Measurements from ENCODE around the gene VCY1B. TPM values are rescaled to one million over a fixed set of nuclear protein-coding genes. Genes with fewer than 3 reads are reported as not detected.
"Not testable (repeated sequence)": the region's sequence is repeated elsewhere in the genome, so short reads cannot be mapped to it uniquely, and the experiment has no call there.

VCY1B gene
- total RNA-seq = not detected
- total RNA-seq (2013) = not detected

GRCh38 chrY:14055927-14056326 lies at the start of gene VCY1B:
TSS of gene VCY1B (plus strand) at chrY:14056227. CDS start at chrY:14056290, 63 bp downstream.
- no CpG with 5 or more reads among the region's 19 CpGs for WGBS (ENCODE audit: insufficient coverage)
- H3K4me1 ChIP-seq (ENCODE audit: control insufficient read depth, insufficient read depth, low read length); H3K4me3 Mint-ChIP-seq; H3K4me3 ChIP-seq (ENCODE audit: low read length); DNase-seq; intact Hi-C loops (cut with micrococcal nuclease); H3K27me3 Mint-ChIP-seq (ENCODE audit: low read depth in 2 of 2); H3K27me3 ChIP-seq (ENCODE audit: control insufficient read depth, insufficient read depth, low read length); H3K9me3 ChIP-seq (ENCODE audit: control insufficient read depth, insufficient read depth, low read length); H3K36me3 Mint-ChIP-seq; H3K4me1 Mint-ChIP-seq; H3K36me3 ChIP-seq (ENCODE audit: control insufficient read depth, insufficient read depth, low read length); ATAC-seq; H3K27ac ChIP-seq (ENCODE audit: low read length); H3K27ac Mint-ChIP-seq; H3K9me3 Mint-ChIP-seq: not testable (repeated sequence)

- H3K36me3 Mint-ChIP-seq; intact Hi-C loops (cut with micrococcal nuclease); H3K4me3 ChIP-seq (ENCODE audit: low read length); H3K4me1 Mint-ChIP-seq; H3K36me3 ChIP-seq (ENCODE audit: control insufficient read depth, insufficient read depth, low read length); H3K4me3 Mint-ChIP-seq; H3K27me3 ChIP-seq (ENCODE audit: control insufficient read depth, insufficient read depth, low read length); H3K27ac Mint-ChIP-seq; H3K9me3 Mint-ChIP-seq; H3K4me1 ChIP-seq (ENCODE audit: control insufficient read depth, insufficient read depth, low read length); ATAC-seq; H3K27me3 Mint-ChIP-seq (ENCODE audit: low read depth in 2 of 2); H3K9me3 ChIP-seq (ENCODE audit: control insufficient read depth, insufficient read depth, low read length); DNase-seq; H3K27ac ChIP-seq (ENCODE audit: low read length): not testable (repeated sequence)
- WGBS (ENCODE audit: insufficient coverage) = no CpG with 5 or more reads among the region's 2 CpGs
These were observed 44.1 kb upstream of the VCY1B start for GRCh38 chrY:14011916-14012315.

- DNase-seq; H3K9me3 Mint-ChIP-seq; H3K27ac ChIP-seq (ENCODE audit: low read length); H3K27me3 Mint-ChIP-seq (ENCODE audit: low read depth in 2 of 2); H3K4me3 Mint-ChIP-seq; ATAC-seq; intact Hi-C loops (cut with micrococcal nuclease); H3K4me1 ChIP-seq (ENCODE audit: control insufficient read depth, insufficient read depth, low read length); H3K36me3 Mint-ChIP-seq; H3K36me3 ChIP-seq (ENCODE audit: control insufficient read depth, insufficient read depth, low read length); H3K4me3 ChIP-seq (ENCODE audit: low read length); H3K27ac Mint-ChIP-seq; H3K9me3 ChIP-seq (ENCODE audit: control insufficient read depth, insufficient read depth, low read length); H3K4me1 Mint-ChIP-seq; H3K27me3 ChIP-seq (ENCODE audit: control insufficient read depth, insufficient read depth, low read length): not testable (repeated sequence)
- WGBS (ENCODE audit: insufficient coverage) = no CpG with 5 or more reads among the region's 2 CpGs
These were observed 25.6 kb upstream of the VCY1B start for GRCh38 chrY:14030395-14030794.

- Histone ChIP-seq H3K4me1 (ENCODE audit: control insufficient read depth, insufficient read depth, low read length) (no peaks in the 10 kb centered on the region), H3K27ac (ENCODE audit: low read length) (no peak overlapping the region), H3K9me3 (ENCODE audit: control insufficient read depth, insufficient read depth, low read length) (no peaks in the 10 kb centered on the region), H3K4me3 (ENCODE audit: low read length) (no peak overlapping the region), H3K36me3 (ENCODE audit: control insufficient read depth, insufficient read depth, low read length) (no peaks in the 10 kb centered on the region), H3K27me3 (ENCODE audit: control insufficient read depth, insufficient read depth, low read length) (no peaks in the 10 kb centered on the region)
- no peaks in the 10 kb centered on the region for H3K4me1 Mint-ChIP-seq
- ATAC-seq = no peak
- H3K36me3 Mint-ChIP-seq = no peaks in the 10 kb centered on the region
- no peak for TF ChIP-seq CTCF (IDR thresholded peaks at IDR 0.05)
- WGBS (ENCODE audit: insufficient coverage) = no CpG with 5 or more reads among the region's 1 CpG
- no peak overlapping the region for H3K4me3 Mint-ChIP-seq
- H3K27ac Mint-ChIP-seq = no peak overlapping the region
- no peaks in the 10 kb centered on the region for H3K27me3 Mint-ChIP-seq (ENCODE audit: low read depth in 2 of 2)
- H3K9me3 Mint-ChIP-seq = no peaks in the 10 kb centered on the region
- intact Hi-C loops (cut with micrococcal nuclease) = no loop called here
- no peak for DNase-seq
These were observed 29.9 kb downstream of the VCY1B start for GRCh38 chrY:14085877-14086276.

Other genes with a start within 250 kb of the VCY1B start
- not detected for gene VCY, start 69.8 kb upstream of the VCY1B start, total RNA-seq